AG09319 (cell line): ENCODE measurements around the gene CAPZB.
A peak's percentile ranks its signal among the peaks of the same experiment; 100 is the strongest.

Source experiments
- DNase-seq: peaks from one replicate; pipeline ENCODE4 v3.0.0-alpha.2; 2010; ENCODE audit warnings: low read depth; ENCODE audit errors: extremely low read depth
- CTCF ChIP-seq: IDR thresholded peaks from 2 replicates; pipeline ENCODE4 v1.5.1; 2011; ENCODE audit warnings: low read depth, mild to moderate bottlenecking, inconsistent platforms, low read length, moderate library complexity

Gene CAPZB

GRCh38 chr1:19377812-19378718 is 107.3 kb downstream of the CAPZB start:
- no peak for DNase-seq

GRCh38 chr1:19376428-19377372 is 108.6 kb downstream of the CAPZB start:
- no peak for TF ChIP-seq CTCF
- no peak for DNase-seq

More at GRCh38 chr1:19377812-19378718, 107.3 kb downstream of the CAPZB start:
- TF ChIP-seq CTCF, result no peak

- TF ChIP-seq CTCF, result no peak
- DNase-seq, result no peak
Observed at GRCh38 chr1:19375631-19376400, 109.5 kb downstream of the CAPZB start.

- TF ChIP-seq CTCF, result no peak
- no peak for DNase-seq
Observed at GRCh38 chr1:19374926-19375325, 110.4 kb downstream of the CAPZB start.

- peak; percentile 13 for TF ChIP-seq CTCF
- no peak for DNase-seq
Observed at GRCh38 chr1:19374083-19374801, 111.1 kb downstream of the CAPZB start.

- TF ChIP-seq CTCF, result no peak
- DNase-seq, result peak; percentile 51
Observed at GRCh38 chr1:19373211-19374082, 111.9 kb downstream of the CAPZB start.
